Stimulated activated CD8-positive, alpha-beta memory T cell treated with anti-CD3 and anti-CD28 coated beads, Interleukin-2, amount 100 ng/mL, for 48 hours (primary cell): ENCODE data around the gene UCHL3.

Experiments used
- DNase-seq, 2 donors: peaks; one replicate each; pipeline ENCODE4 v3.0.0-alpha.2; 2020; ENCODE audit warnings: low read depth in 2 of 2

Gene UCHL3

GRCh38 chr13:75621147-75621546 is 71.6 kb downstream of the UCHL3 start:
- no peak for DNase-seq

- no peak for DNase-seq
Observed at GRCh38 chr13:75628801-75629200, 79.2 kb downstream of the UCHL3 start.

- no peak for DNase-seq
Observed at GRCh38 chr13:75633285-75633684, 83.7 kb downstream of the UCHL3 start.

- DNase-seq, result no peak
Observed at GRCh38 chr13:75635101-75635827, 85.7 kb downstream of the UCHL3 start.

- peak; percentile 8 to 21 for DNase-seq
Observed at GRCh38 chr13:75635828-75636435, 86.3 kb downstream of the UCHL3 start, which contains the start of gene LMO7. TSS of gene LMO7 (plus strand) at chr13:75636330. CDS start at chr13:75636658, 328 bp downstream.

- peak; percentile 20 to 22 for DNase-seq
Observed at GRCh38 chr13:75636436-75637180, 87.0 kb downstream of the UCHL3 start.

GRCh38 chr13:75637181-75637750 is 87.7 kb downstream of the UCHL3 start:
- DNase-seq, result no peak

GRCh38 chr13:75639454-75639853 is 89.9 kb downstream of the UCHL3 start:
- DNase-seq, result no peak

- no peak for DNase-seq
Observed at GRCh38 chr13:75641026-75641425, 91.4 kb downstream of the UCHL3 start.

- no peak for DNase-seq
Observed at GRCh38 chr13:75643182-75643581, 93.6 kb downstream of the UCHL3 start.

GRCh38 chr13:75643693-75644092 is 94.1 kb downstream of the UCHL3 start:
- DNase-seq, result no peak

- DNase-seq, result no peak
Observed at GRCh38 chr13:75645141-75645540, 95.5 kb downstream of the UCHL3 start.

- DNase-seq, result no peak
Observed at GRCh38 chr13:75647126-75647784, 97.7 kb downstream of the UCHL3 start.

GRCh38 chr13:75648446-75648845 is 98.9 kb downstream of the UCHL3 start:
- no peak for DNase-seq

- no peak for DNase-seq
Observed at GRCh38 chr13:75651013-75651412, 101.4 kb downstream of the UCHL3 start.

- no peak for DNase-seq
Observed at GRCh38 chr13:75652726-75653125, 103.1 kb downstream of the UCHL3 start.
